Left renal cortex interstitium (tissue), 4 donors: ENCODE results near the gene FLG. TPM values are rescaled to one million over a fixed set of nuclear protein-coding genes. Genes with fewer than 3 reads are reported as not detected.
"Not testable (repeated sequence)": the region's sequence is repeated elsewhere in the genome, so short reads cannot be mapped to it uniquely, and the experiment has no call there.

ENCODE experiments used
- DNase-seq, 4 donors: peaks; one replicate each; pipeline ENCODE4 v3.0.0-alpha.2; 2013; ENCODE audit warnings: low read depth in 4 of 4, low spot score in 2 of 4, missing footprints in 1 of 4
- polyA plus RNA-seq, 4 donors: library from polyadenylated mRNA; unstranded; fragments of 120-200 nt; gene quantifications; one replicate each; pipeline ENCODE4 v1.2.1, GENCODE V29; 2013; ENCODE audit not compliant: insufficient read length in 4 of 4

Gene FLG
- 1 to 10 TPM; 2.1 to 3.2 (median 2.9) TPM for polyA plus RNA-seq

DNA sequence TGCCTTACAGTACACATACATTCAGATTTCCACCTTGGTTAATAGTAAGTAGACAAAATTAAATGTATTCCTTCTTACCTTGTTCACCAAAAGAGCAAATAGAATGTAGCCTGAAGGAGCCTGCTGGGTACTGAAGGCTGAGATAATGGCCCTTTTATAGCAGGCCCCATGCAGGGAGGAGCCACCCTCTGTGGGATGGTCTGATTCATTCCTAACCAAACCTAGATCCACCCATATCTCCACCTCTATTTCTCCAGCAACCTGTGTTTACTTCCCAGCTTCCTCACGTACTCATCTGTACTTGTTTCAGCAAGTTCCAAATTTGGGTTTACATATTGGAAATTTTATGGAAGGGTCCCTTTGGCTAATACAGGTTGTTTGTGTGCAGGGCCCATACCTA lies at the start of gene FLG:
Gene FLG, minus strand, starts transcription at position 129 of the 400 bp plus-strand sequence. CDS start 9,783 bp downstream, outside the sequence.
- no peak for DNase-seq

DNA sequence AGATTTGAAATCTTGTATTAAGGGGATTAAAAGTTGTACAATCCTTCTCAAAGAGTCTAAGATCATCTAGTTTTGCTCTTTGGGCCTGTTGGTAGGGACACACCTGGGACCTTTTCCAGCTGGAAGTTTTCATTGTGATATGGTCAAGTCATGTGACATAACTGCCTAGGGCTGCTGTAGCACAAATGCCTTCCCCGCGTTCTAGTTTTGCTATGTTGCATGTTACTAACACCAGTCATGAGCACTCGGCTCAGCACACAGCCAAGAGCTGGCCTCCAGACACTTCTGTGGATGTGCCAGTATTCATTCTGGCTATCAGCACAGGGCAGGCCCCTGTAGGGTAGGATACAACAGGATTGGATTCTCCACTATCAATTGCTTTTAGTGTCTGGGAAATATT lies 49.4 kb upstream of the FLG start:
- no peak for DNase-seq

DNA sequence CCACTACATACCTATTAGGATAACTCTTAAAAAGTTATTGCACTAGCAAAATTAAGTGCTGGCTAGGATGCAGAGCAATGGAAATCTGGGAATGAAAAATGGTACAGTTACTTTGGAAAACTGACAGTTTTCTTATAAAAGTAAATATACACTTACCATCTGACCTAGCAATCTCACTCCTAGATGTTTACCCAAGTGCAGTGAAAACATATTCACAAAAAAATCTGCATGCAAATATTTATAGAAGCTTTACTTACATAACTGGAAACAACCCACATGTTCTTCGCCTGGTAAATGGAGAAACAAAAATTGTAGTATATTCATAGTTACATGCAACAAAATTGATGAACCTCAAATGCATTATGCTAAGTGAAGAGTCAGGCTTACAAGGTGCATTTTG lies 47.6 kb upstream of the FLG start:
- DNase-seq: no peak

DNA sequence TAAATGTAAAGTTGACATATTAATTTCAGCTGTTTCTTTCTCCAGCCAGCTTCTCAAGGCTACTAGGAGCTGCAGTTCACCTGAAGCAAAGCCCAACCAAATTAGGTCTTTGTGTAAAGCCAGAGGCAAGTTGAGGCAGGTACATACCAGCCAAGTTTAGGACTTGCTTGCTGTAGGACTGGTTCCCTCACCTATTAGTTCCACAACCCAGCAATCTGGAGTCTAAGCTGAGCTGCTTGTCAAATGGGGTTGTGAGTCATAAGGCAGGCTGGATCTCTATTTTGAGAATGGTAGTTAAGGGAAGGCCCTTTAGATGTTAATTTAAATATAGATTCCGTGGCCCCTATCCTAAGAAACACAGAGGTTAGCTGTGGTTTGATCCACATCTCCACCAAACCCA lies 42.4 kb upstream of the FLG start:
- DNase-seq: no peak

DNA sequence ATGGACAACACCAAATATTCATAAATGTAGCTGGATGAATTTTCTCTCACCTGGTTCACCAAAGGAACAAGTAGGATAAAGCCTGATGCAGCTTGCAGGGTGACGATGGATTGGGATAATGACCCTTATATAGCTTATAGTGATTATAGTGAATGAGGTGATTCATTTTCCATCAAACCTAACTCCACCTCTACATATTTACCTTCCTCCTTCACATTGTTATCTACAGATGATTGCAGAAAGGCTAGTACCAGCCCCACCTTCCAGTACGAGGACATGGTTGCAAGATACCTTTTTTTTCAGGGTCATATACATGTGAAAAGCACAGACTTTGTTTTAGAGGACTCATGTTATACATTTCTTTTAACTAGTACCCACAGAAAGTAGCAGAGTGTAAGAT lies 34.9 kb upstream of the FLG start, which contains the start of gene FLG2:
Gene FLG2, minus strand, starts transcription at position 101 of the 400 bp plus-strand sequence. CDS start 1,122 bp downstream, outside the sequence.
- no peak for DNase-seq

DNA sequence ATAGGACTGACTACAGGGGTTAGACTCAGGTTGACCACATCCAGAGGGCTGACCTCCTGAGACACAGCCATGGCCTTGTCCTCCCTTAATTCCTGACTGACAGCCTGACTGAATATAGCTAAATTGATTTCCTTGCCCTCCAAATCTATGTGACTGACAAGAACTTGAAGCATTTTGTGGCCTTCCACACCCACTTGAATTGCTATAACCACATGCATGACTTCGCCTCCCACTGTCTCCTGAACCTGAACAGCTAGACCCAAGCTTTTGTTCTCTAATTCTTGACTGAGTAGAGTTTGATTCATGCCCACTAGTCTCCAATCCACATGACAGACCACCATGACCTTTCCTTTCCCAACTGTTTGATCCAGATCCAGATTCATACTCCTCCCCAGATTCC lies 31.7 kb upstream of the FLG start:
- no peak for DNase-seq

DNA sequence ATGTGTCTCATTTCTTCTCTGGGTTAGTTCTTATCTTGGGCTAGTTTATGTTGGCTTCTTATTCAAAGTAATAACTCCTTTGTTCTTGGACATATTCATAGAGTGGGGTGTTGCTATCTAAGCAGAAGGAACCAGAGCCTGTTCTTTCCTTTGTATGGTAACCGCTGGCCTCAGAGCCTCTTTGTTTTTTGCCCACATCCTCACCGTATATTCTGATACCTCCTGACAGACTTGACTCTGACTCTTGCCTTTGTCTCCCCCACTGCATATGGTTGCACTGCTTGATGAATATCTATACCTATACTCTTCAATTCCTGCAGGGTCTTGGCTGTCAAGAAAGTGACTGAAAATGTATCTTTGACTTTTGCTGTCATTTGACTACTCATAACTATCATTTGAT lies 24.6 kb upstream of the FLG start:
- no peak for DNase-seq

DNA sequence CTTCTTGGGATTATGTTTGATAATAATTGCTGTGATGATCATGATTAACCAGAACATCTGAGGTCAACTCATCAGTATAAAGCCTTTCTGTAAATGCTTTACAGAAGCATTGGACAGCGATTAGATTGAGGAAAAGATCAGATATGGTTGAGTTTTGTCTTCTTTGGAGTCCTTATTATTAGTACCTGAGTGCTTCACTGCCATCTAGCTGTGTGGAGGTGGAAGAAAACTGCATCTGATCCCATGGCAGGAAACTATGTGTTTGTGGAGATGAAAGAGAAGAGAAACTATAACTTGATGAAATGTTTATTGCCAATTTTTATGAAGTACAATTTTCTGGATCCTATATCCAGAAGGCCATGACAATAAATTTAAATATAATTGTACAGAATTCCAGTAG lies 23.4 kb upstream of the FLG start:
- no peak for DNase-seq

DNA sequence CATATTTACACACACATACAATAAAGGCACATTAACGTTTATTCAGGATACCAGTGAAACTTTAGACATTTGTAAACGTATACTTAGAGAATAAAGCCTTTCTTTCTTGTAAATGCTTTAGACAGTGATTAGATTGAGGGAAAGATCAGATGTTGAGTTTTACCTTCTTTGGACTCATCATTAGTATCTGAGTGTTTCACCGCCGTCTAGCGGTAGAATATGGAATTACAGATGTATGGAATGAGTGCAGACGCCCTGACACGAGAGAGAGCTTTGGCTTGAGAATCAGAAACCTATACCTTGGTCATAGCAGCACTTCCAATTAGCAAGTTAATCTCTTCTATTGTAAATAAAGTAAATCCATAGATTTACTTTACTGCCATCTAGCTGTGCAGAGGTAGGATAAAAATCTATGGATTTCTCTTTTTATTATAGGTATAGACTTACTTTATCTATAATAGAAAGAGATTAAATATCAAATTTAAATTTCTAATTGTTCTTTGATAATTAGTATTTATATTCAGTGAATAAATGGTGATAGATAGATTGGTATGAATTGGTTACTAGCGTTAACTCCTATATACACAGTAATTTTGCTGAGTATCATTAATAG lies 22.2 kb upstream of the FLG start:
- DNase-seq: peak in 3 of 4 donors; percentile 19 to 56 (median 31)

DNA sequence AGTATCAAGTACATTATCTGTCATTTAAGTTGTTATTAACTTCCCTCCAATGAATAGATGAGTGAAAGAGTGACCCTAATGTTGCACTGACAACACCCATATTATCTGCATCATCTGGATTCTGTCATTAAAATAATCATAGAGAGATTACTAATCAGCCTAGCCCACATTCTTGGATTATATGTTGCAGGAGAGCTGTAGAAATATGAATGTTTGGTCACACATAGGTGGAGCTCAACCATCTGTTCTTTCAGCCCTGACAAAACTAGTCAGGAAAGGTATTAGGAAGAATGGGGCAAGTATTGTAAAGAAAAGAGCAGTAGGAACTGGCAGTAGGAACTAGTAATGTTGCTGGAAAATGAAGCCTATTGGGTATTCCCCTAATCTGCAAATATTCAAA lies 19.4 kb upstream of the FLG start:
- no peak for DNase-seq

DNA sequence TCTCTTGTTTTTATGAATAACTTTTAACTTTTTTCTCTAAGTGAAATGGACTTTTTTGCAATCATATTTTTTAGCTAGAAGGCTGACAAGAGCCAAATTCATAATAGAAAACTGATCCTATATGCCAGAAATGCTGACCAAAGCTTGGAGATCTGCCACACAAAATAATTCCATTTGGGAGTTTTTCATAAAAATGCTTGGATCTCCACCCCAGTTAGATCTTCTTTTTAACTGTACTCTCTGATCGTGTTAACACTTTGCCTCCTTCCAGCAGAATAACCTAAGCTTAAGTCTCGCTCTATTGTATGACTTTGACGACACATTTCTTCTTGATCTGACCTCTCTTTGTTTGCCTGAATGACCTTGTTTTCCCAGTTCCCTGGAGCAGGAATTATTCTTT lies 18.0 kb upstream of the FLG start:
- DNase-seq: no peak

DNA sequence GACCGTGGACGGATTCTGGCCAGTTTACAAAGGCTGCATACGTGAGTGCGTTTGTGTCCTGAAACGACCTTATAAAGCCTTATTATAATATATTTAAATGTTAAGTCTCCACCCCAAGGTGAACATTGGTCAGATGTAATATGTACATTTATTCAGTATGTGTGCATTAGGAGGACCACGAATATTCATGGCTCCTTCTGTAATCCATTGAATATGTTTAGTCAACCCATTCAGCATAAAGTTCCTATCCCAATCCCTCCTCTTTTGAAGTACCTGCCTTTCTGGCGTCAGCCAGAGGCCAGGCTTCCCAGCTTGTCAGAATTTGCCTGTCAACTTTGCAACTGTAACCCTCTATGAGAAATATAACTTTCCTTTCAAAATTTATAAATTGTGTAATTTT lies 10.4 kb upstream of the FLG start:
- no peak for DNase-seq

DNA sequence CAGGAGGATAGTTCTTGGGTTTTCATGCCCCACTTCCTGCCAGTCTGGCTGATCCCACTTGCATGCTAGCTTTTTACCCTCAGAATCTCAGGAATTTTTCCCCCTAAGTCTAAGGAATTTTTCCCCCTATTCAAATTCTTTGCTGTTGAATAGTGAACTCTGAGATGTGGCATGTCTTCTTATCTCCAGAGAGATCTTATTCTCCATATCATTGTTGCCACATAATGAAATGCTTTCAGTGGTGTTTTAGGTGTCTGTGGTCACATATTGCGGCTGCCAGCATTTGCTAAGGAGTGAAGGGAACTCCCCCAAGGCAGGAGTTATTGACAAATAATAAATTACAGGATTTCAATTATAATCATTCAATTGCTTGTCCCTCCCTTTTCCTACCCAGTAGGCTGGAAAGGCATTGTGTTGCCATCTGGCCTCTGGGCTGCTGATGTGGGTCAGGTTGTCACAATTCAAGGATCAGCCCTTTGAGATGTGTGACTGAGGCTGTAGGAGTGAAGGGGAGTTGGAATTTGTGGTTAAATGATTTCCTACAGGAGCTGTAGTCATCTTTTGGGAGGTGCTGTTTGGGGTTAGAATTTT lies 3.9 kb upstream of the FLG start:
- peak in 2 of 4 donors; percentile 7 to 21 for DNase-seq

DNA sequence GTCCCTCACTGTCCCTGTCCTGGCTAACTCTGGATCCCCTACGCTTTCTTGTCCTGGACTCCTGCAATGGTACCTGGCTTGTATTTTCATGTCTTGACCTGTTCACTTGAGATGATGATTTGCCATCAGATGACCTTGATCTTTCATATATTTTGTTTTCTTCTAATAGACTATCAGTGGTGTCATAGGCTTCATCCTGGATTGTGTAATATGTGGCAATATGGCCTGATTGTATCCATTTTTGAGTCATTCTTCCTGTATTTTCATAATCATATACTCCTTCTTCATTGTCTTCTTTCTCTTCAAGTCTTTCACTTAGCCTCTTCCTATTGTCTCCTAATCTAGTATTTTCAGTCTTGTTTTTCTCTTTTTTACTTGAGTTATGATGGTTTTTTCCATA lies 11.1 kb downstream of the FLG start:
- no peak for DNase-seq

DNA sequence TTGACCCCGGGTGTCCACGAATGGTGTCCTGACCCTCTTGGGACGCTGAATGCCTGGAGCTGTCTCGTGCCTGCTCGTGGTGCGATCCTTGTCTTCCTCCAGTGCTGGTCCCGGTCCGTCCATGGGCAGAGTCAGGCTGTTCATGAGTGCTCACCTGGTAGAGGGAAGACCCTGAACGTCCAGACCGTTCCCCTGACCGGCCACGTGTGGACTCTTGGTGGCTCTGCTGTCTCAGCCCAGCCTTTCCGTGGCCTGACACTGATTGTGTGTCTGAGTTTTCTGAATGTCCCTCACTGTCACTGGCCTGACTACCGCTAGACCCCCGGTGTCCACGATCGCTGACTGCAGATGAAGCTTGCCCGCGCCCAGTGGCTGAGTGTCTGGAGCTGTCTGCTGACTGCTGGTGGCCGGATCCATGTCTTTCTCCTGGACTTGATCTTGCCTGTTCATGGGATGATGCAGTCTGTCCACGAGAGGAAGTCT lies 11.7 kb downstream of the FLG start:
- no peak for DNase-seq

DNA sequence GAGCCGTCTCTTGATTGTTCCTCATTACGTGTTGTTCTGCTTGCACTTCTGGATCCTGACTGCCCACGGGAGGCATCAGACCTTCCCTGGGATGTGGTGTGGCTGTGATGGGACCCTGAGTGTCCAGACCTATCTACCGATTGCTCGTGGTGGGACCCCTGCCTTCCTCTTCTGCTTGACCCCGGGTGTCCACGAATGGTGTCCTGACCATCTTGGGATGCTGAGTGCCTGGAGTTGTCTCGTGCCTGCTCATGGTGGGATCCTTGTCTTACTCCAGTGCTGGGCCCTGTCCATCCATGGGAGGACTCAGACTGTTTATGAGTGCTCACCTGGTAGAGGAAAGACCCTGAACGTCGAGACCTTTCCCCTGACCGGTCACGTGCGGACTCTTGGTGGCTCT lies 12.9 kb downstream of the FLG start:
- DNase-seq: not testable (repeated sequence)

DNA sequence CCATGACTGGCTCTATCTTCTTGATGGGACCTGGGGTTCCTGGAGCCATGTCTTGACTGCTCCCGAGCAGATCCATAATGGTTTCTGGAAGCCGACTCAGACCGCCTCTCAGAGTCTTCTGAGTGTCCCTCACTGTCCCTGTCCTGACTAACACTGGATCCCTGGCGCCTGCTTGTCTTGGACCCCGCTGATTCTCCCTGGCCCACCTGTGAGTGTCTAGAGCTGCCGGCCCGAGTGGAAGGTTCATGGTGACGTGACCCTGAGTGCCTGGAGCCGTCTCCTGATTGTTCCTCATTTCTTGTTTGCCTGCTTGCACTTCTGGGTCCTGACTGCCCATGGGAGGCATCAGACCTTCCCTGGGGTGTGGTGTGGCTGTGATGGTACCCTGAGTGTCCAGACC lies 15.1 kb downstream of the FLG start:
- no peak for DNase-seq

DNA sequence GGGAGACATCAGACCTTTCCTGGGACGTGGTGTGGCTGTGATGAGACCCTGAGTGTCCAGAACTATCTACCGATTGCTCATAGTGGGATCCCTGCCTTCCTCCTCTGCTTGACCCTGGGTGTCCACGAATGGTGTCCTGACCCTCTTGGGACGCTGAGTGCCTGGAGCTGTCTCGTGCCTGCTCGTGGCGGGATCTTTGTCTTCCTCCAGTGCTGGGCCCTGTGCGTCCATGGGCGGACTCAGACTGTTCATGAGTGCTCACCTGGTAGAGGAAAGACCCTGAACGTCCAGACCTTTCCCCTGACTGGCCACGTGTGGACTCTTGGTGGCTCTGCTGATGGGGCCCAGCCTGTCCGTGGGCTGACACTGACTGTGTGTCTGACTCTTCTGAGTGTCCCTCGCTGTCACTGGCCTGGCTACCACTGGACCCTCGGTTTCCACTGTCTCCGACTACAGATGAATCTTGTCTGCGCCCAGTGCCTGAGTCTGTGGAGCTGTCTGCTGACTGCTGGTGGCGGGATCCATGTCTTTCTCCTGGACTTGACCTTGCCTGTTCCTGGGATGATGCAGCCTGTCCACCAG lies 15.6 kb downstream of the FLG start:
- not testable (repeated sequence) for DNase-seq

DNA sequence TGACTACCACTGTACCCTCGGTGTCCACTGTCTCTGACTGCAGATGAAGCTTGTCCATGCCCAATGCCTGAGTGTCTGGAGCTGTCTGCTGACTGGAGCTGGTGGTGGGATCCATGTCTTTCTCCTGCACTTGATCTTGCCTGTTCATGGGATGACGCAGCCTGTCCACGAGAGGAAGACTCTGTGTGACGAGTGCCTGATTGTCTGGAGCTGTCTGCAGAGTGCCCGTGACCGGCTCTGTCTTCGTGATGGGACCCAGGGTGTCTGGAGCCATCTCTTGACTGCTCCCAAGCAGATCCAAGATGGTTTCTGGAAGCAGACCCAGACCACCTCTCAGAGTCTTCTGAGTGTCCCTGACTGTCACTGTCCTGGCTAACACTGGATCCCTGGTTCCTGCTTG lies 16.3 kb downstream of the FLG start:
- DNase-seq: not testable (repeated sequence)

DNA sequence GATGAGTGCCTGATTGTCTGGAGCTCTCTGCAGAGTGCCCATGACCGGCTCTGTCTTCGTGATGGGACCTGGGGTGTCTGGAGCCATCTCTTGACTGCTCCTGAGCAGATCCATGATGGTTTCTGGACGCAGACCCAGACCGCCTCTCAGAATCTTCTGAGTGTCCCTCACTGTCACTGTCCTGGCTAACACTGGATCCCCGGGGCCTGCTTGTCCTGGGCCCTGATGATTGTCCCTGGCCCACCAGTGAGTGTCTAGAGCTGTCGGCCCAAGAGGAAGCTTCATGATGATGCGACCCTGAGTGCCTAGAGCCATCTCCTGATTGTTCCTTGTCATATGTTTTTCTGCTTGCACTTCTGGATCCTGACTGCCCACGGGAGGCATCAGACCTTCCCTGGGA lies 17.1 kb downstream of the FLG start:
- not testable (repeated sequence) for DNase-seq

DNA sequence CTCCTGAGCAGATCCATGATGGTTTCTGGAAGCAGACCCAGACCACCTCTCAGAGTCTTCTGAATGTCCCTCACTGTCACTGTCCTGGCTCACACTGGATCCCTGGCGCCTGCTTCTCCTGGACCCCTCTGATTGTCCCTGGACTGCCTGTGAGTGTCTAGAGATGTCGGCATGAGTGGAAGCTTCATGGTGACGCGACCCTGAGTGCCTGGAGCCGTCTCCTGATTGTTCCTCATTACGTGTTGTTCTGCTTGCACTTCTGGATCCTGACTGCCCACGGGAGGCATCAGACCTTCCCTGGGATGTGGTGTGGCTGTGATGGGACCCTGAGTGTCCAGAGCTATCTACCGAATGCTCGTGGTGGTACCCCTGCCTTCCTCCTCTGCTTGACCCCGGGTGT lies 18.9 kb downstream of the FLG start:
- DNase-seq: not testable (repeated sequence)

DNA sequence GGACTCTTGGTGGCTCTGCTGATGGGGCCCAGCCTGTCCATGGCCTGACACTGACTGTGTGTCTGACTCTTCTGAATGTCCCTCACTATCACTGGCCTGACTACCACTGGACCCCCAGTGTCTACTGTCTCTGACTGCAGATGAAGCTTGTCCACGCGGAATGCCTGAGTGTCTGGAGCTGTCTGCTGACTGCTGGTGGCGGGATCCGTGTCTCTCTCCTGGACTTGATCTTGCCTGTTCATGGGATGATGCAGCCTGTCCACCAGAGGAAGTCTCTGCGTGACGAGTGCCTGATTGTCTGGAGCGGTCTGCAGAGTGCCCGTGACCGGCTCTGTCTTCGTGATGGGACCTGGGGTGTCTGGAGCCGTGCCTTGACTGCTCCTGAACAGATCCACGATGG lies 20.3 kb downstream of the FLG start:
- not testable (repeated sequence) for DNase-seq
